GM12878 (cell line): ENCODE measurements around the gene PIK3R2. TPM values are rescaled to one million over a fixed set of nuclear protein-coding genes. Genes with fewer than 3 reads are reported as not detected.

ENCODE experiments used
- ATAC-seq: fragments of 200-7000 bp; cut with Tn5 transposase; 3 replicates; pipeline ENCODE4 v1.9.1; 2020; ENCODE audit warnings: mild to moderate bottlenecking, moderate library complexity
- Bru-seq: library from RNA; stranded (reverse); fragments of 400-500 nt; gene quantifications from one replicate; lab custom pipeline; 2021; lab: Mats Ljungman, UMichigan
- BruChase-seq, 2 experiments: library from RNA; stranded (reverse); fragments of 400-500 nt; gene quantifications; one replicate each; lab custom pipeline; 2021; lab: Mats Ljungman, UMichigan
- BruUV-seq: library from RNA; stranded (reverse); fragments of 400-500 nt; replicated peaks from 2 replicates; lab custom pipeline; 2021; lab: Mats Ljungman, UMichigan
- CTCF ChIA-PET: fragments of 300-600 bp; sonication (Branson Sonifier 250); formaldehyde crosslinking; extraction: SDS; loops from one replicate; lab custom pipeline; 2021; ENCODE audit warnings: inconsistent platforms; lab: Yijun Ruan, JAX
- POLR2A ChIA-PET: fragments of 350-600 bp; formaldehyde crosslinking; extraction: SDS; loops from one replicate; lab custom pipeline; 2021; ENCODE audit warnings: inconsistent platforms; lab: Charles Lee
- RAD21 ChIA-PET: fragments of 300-600 bp; sonication (Branson Sonifier 250); formaldehyde crosslinking; loops from one replicate; lab custom pipeline; 2023; ENCODE audit warnings: antibody characterized with exemption; ENCODE audit not compliant: unreplicated experiment; lab: Charles Lee
- SMC1A ChIA-PET: fragments of 300-600 bp; sonication (Branson Sonifier 250); formaldehyde crosslinking; loops from one replicate; lab custom pipeline; 2023; ENCODE audit not compliant: unreplicated experiment, uncharacterized antibody; lab: Charles Lee
- DNase-seq: peaks from one replicate; pipeline ENCODE4 v3.0.0-alpha.2; 2011; ENCODE audit warnings: low read depth, low spot score
- FAIRE-seq: peaks from 3 replicates; lab custom pipeline; 2011; peaks lifted over from hg19 to GRCh38; lab: Jason Lieb, UNC
- H2AFZ ChIP-seq: 2 replicates; pipeline ENCODE4 v1.6.0; 2011; ENCODE audit warnings: low read depth, low read length, control low read depth; ENCODE audit not compliant: control insufficient read depth
- H3K27ac ChIP-seq: 2 replicates; pipeline ENCODE4 v1.5.1; 2011; ENCODE audit warnings: control low read depth; ENCODE audit not compliant: control insufficient read depth, insufficient read depth
- H3K27me3 ChIP-seq, 2 experiments: replicated peaks in 1 of 2; 2 replicates each; pipeline versions ENCODE4 v1.6.0 to v1.6.1; 2011; ENCODE audit warnings: low read length in 1 of 2; ENCODE audit not compliant: control insufficient read depth in 2 of 2, insufficient read depth in 2 of 2
- H3K36me3 ChIP-seq, 2 experiments: 2 replicates each; pipeline ENCODE4 v1.5.1; 2011; ENCODE audit warnings: low read length in 1 of 2; ENCODE audit not compliant: control insufficient read depth in 2 of 2, insufficient read depth in 2 of 2
- H3K4me1 ChIP-seq: 2 replicates; pipeline ENCODE4 v1.6.1; 2011; ENCODE audit warnings: mild to moderate bottlenecking, low read length, moderate library complexity, mixed read lengths; ENCODE audit not compliant: control insufficient read depth, insufficient read depth
- H3K4me2 ChIP-seq: 2 replicates; pipeline ENCODE4 v1.6.0; 2011; ENCODE audit warnings: control low read depth; ENCODE audit not compliant: control insufficient read depth, insufficient read depth
- H3K4me3 ChIP-seq: fragments of 200-600 bp; sonication (generic); 2 replicates; pipeline ENCODE4 v1.5.1; 2016
- H3K79me2 ChIP-seq: 2 replicates; pipeline ENCODE4 v1.6.0; 2011; ENCODE audit warnings: low read length; ENCODE audit not compliant: control insufficient read depth, insufficient read depth
- H3K9ac ChIP-seq: 2 replicates; pipeline ENCODE4 v1.8.0; 2011; ENCODE audit warnings: low read length, control low read depth, mixed read lengths; ENCODE audit not compliant: control insufficient read depth, insufficient read depth
- H3K9me3 ChIP-seq: replicated peaks from 3 replicates; pipeline ENCODE4 v1.5.1; 2011; ENCODE audit warnings: mild to moderate bottlenecking, low read length; ENCODE audit not compliant: control insufficient read depth, insufficient read depth
- H4K20me1 ChIP-seq: 2 replicates; pipeline ENCODE4 v1.6.0; 2011; ENCODE audit not compliant: control insufficient read depth, insufficient read depth
- BCL11A ChIP-seq: IDR thresholded peaks from 2 replicates; pipeline ENCODE4 v1.6.1; 2011; ENCODE audit warnings: low read depth, low read length
- BMI1 ChIP-seq: fragments of 450-650 bp; IDR thresholded peaks from 2 replicates; pipeline ENCODE4 v1.6.1; 2016; ENCODE audit warnings: mild to moderate bottlenecking, moderate library complexity, borderline replicate concordance
- E4F1 ChIP-seq: fragments of 450-650 bp; IDR thresholded peaks from 2 replicates; pipeline ENCODE4 v1.6.1; 2018; ENCODE audit warnings: borderline replicate concordance, mild to moderate bottlenecking; ENCODE audit not compliant: partially characterized antibody
- HSF1 ChIP-seq: fragments of 150-350 bp; IDR thresholded peaks from 2 replicates; pipeline ENCODE4 v1.6.1; 2014; ENCODE audit warnings: mild to moderate bottlenecking, low read depth, low read length
- IKZF1 ChIP-seq: fragments of 450-650 bp; conservative IDR thresholded peaks from 2 replicates; pipeline ENCODE4 v1.6.1; 2017; ENCODE audit warnings: antibody characterized with exemption, mild to moderate bottlenecking
- IKZF2 ChIP-seq, 2 experiments: fragments of 450-650 bp; IDR thresholded peaks; 2 replicates each; pipeline ENCODE4 v1.6.1; 2017; ENCODE audit warnings: mild to moderate bottlenecking in 2 of 2, moderate library complexity in 2 of 2
- NFIC ChIP-seq: IDR thresholded peaks from 2 replicates; pipeline ENCODE4 v1.6.1; 2012; ENCODE audit warnings: low read depth, mild to moderate bottlenecking, inconsistent platforms, low read length, moderate library complexity
- NFXL1 ChIP-seq: fragments of 450-650 bp; IDR thresholded peaks from 2 replicates; pipeline ENCODE4 v1.6.1; 2017; ENCODE audit warnings: antibody characterized with exemption, mild to moderate bottlenecking, borderline replicate concordance
- NFYB ChIP-seq: IDR thresholded peaks from 2 replicates; pipeline ENCODE4 v1.6.1; 2011; ENCODE audit warnings: low read depth, mild to moderate bottlenecking, low read length, improper control_type of control experiment, moderate library complexity; ENCODE audit not compliant: insufficient read depth
- RAD51 ChIP-seq: fragments of 450-650 bp; IDR thresholded peaks from 2 replicates; pipeline ENCODE4 v1.6.1; 2016; ENCODE audit warnings: moderate library complexity, mild to moderate bottlenecking, inconsistent platforms
- RELA ChIP-seq: fragments of 450-650 bp; IDR thresholded peaks from 2 replicates; pipeline ENCODE4 v1.8.0; 2014; ENCODE audit warnings: borderline replicate concordance; ENCODE audit not compliant: partially characterized antibody
- ZBED1 ChIP-seq: IDR thresholded peaks from 2 replicates; pipeline ENCODE4 v1.6.1; 2016; ENCODE audit warnings: borderline replicate concordance
- ZNF274 ChIP-seq: IDR thresholded peaks from one replicate; pipeline ENCODE4 v1.8.0; 2011; ENCODE audit not compliant: insufficient read length, insufficient read depth
- WGBS: methylation state at CpG from one replicate; pipeline ENCODE4 v1.1.6; 2016; ENCODE audit warnings: low lambda C conversion rate; ENCODE audit not compliant: insufficient replicate concordance, insufficient coverage; ENCODE audit errors: missing lambda C conversion rate; 5-methylcytosine and 5-hydroxymethylcytosine counted together
- in situ Hi-C: fragments of 300-500 bp; cut with MboI; formaldehyde crosslinking; loops from 9 replicates; pipeline ENCODE4 v1.14.3; 2018; ENCODE audit warnings: mixed read lengths
- intact Hi-C: fragments of 100-400 bp; cut with micrococcal nuclease; formaldehyde crosslinking; loops from one replicate; pipeline ENCODE4 v1.14.2; 2022; ENCODE audit not compliant: unreplicated experiment
- long read RNA-seq, 2 experiments: library from polyadenylated mRNA; unstranded; transcript quantifications; one replicate each; pipeline ENCODE4 v2.0.0, GENCODE V29; 2019 to 2020
- polyA minus RNA-seq, 3 experiments: library from RNA; depleted of rRNA, polyadenylated mRNA; stranded (reverse); fragments of >200 nt; gene quantifications; 2 replicates each; pipeline ENCODE4 v1.2.3, GENCODE V29; 2011
- polyA plus RNA-seq, 11 experiments: library from polyadenylated mRNA; depleted of rRNA in 4 of 11; unstranded in 6 of 11; stranded (reverse) in 5 of 11; fragments of >200 nt; fragmentation: Nextera tagmentation in 4 of 11; fragmentation: Illumina TruSeq in 1 of 11; extraction: Ambion mirVana in 4 of 11; extraction: Trizol in 1 of 11; gene quantifications; 1 replicate in 1 of 11; 2 replicates in 10 of 11; pipeline versions ENCODE4 v1.2.1 to v1.2.3, GENCODE V29; 2011 to 2016; ENCODE audit warnings: inconsistent platforms in 2 of 11, missing spikeins in 2 of 11, low read depth in 1 of 11
- total RNA-seq, 4 experiments: library from RNA; depleted of rRNA in 3 of 4; stranded (reverse); fragments of >200 nt in 3 of 4; fragmentation: Illumina TruSeq in 1 of 4; extraction: Trizol in 1 of 4; gene quantifications; 2 replicates each; pipeline versions ENCODE4 v1.2.1 to v1.2.3, GENCODE V29; 2013 to 2021

The PIK3R2 gene
- 11.5 and 13.9 TPM in 2 replicates for total RNA-seq (2013; cell fraction: nucleolus; rRNA removed)
- total RNA-seq (2014; rRNA removed) (6.3 and 8.0 TPM in 2 replicates), total RNA-seq (2014; rRNA removed; fragmentation: Illumina TruSeq; extraction: Trizol) (1.9 and 3.9 TPM in 2 replicates), total RNA-seq (2021) (22.6 and 23.3 TPM in 2 replicates), polyA plus RNA-seq (2011; rRNA removed) (2.9 and 6.4 TPM in 2 replicates), polyA plus RNA-seq (2014; fragmentation: Illumina TruSeq; extraction: Trizol) (0.73 and 3.4 TPM in 2 replicates), polyA plus RNA-seq (2014; fragmentation: Nextera tagmentation; extraction: Ambion mirVana) (under 1 TPM; 0.26 to 0.75 TPM), polyA plus RNA-seq (2014; rRNA removed) (5.2 and 5.8 TPM in 2 replicates), polyA plus RNA-seq (2016; fragmentation: Nextera tagmentation; extraction: Ambion mirVana) (1 to 10 TPM; 1.1 TPM), polyA minus RNA-seq (2011; rRNA and poly(A)+ RNA removed) (6.4 and 9.5 TPM in 2 replicates), Bru-seq, nascent RNA (percentile 52 among the genes with signal in this experiment), BruChase-seq, experiment 1, labeled RNA remaining after a 6-hour chase (percentile 72 among the genes with signal in this experiment), BruChase-seq, experiment 2, labeled RNA remaining after a 2-hour chase (percentile 60 among the genes with signal in this experiment)
- 4.0 TPM for polyA plus RNA-seq (2011; ENCODE audit: low read depth)
- 5.3 and 6.3 TPM in 2 replicates for polyA plus RNA-seq (2011; cell fraction: cytosol; rRNA removed)
- polyA plus RNA-seq (2011; cell fraction: nucleus; rRNA removed) = 10.3 and 15.7 TPM in 2 replicates
- polyA plus RNA-seq (2012) = 6.4 and 8.5 TPM in 2 replicates
- 2.9 and 8.8 TPM in 2 replicates for polyA minus RNA-seq (2011; cell fraction: cytosol; rRNA and poly(A)+ RNA removed)
- 2.1 and 3.8 TPM in 2 replicates for polyA minus RNA-seq (2011; cell fraction: nucleus; rRNA and poly(A)+ RNA removed)
- long read RNA-seq, experiment 1, partial matches to known transcripts = 3 of 3 reads
- long read RNA-seq, experiment 1, other reads (novel, unspliced or antisense) = 0 of 3 reads
- long read RNA-seq, experiment 2 = 0 reads

GRCh38 chr19:18152817-18153555, at the start of gene PIK3R2:
Gene PIK3R2 (plus strand): TSS chr19:18153163. CDS start chr19:18155880, 2,717 bp downstream.
- peak within 1 kb of the TSS; percentile 84 for H3K4me3 ChIP-seq
- CTCF ChIA-PET = interaction anchor here (0.5 to 3.0 kb wide), 18 partner anchors 8 to 145 kb away, joined by 3 to 48 read pairs (median 4); partner anchors contain the start of gene MAST3
- no peaks in the 10 kb centered on the region for H4K20me1 ChIP-seq
- intact Hi-C loops (loop anchor here (1.0 to 2.0 kb wide), 2 partner anchors 20 to 40 kb away; partner anchors contain the start of gene IFI30), in situ Hi-C loops (no loop called here)
- H3K4me1 ChIP-seq = peaks cover 15% of the 10 kb centered on the region
- peak within 1 kb of the TSS; percentile 79 for H3K9ac ChIP-seq
- H3K79me2 ChIP-seq = peaks cover 11% of the 10 kb centered on the region
- peak within 1 kb of the TSS; percentile 92 for H2AFZ ChIP-seq
- peak within 1 kb of the TSS; percentile 88 for H3K27ac ChIP-seq
- RAD21 ChIA-PET = interaction anchor here (0.6 to 1.8 kb wide), 12 partner anchors 15 to 90 kb away, joined by 3 to 9 read pairs (median 4); partner anchors contain the start of genes IL12RB1, MAST3 and RAB3A
- DNase-seq = peak; percentile 88
- under 1% methylated on average over 77 of the region's 86 CpGs for WGBS
- no peaks in the 10 kb centered on the region for H3K9me3 ChIP-seq
- POLR2A ChIA-PET = interaction anchor here (0.5 to 1.9 kb wide), 10 partner anchors 11 to 71 kb away, joined by 3 to 11 read pairs (median 5); no protein-coding TSS in a partner anchor
- H3K36me3 ChIP-seq = peaks cover 2 to 6% of the 10 kb centered on the region in 2 experiments; a peak in 3 of 4 replicates
- peak within 1 kb of the TSS; percentile 99 for H3K4me2 ChIP-seq
- SMC1A ChIA-PET = interaction anchor here (0.9 to 2.3 kb wide), 11 partner anchors 8 to 91 kb away, joined by 3 to 7 read pairs (median 4); no protein-coding TSS in a partner anchor
- BruUV-seq = no TSS peak
- no peaks in the 10 kb centered on the region for H3K27me3 ChIP-seq
- ATAC-seq = peak; percentile 93
- FAIRE-seq = no peak
- no peak for TF ChIP-seq NFIC
- TF ChIP-seq RELA = peak; percentile 29
- no peak for TF ChIP-seq ZBED1
- TF ChIP-seq NFYB = no peak
- TF ChIP-seq ZNF274 = no peak
- no peak for TF ChIP-seq HSF1
- no peak for TF ChIP-seq NFXL1
- no peak for TF ChIP-seq BCL11A
- TF ChIP-seq BMI1 = no peak
- no peak for TF ChIP-seq E4F1
- TF ChIP-seq RAD51 = no peak
- peak in 1 of 2 experiments; percentile 20; a peak in 1 of 4 replicates for TF ChIP-seq IKZF2 (IDR thresholded peaks at IDR 0.05)
- TF ChIP-seq IKZF1 = peak; percentile 90
